Measurements from ENCODE around the gene SEMA4B. TPM values are rescaled to one million over a fixed set of nuclear protein-coding genes. Genes with fewer than 3 reads are reported as not detected.

The SEMA4B gene
- total RNA-seq, 4 donors from 2014 or later, result 115 to 193 (median 134) TPM

GRCh38 chr15:90264671-90265070 is 63.5 kb downstream of the SEMA4B start:
- TF ChIP-seq POLR2AphosphoS5 (IDR thresholded peaks at IDR 0.05), result peak in 2 of 3 donors; percentile 75 to 83
- TF ChIP-seq, protein P1, sequence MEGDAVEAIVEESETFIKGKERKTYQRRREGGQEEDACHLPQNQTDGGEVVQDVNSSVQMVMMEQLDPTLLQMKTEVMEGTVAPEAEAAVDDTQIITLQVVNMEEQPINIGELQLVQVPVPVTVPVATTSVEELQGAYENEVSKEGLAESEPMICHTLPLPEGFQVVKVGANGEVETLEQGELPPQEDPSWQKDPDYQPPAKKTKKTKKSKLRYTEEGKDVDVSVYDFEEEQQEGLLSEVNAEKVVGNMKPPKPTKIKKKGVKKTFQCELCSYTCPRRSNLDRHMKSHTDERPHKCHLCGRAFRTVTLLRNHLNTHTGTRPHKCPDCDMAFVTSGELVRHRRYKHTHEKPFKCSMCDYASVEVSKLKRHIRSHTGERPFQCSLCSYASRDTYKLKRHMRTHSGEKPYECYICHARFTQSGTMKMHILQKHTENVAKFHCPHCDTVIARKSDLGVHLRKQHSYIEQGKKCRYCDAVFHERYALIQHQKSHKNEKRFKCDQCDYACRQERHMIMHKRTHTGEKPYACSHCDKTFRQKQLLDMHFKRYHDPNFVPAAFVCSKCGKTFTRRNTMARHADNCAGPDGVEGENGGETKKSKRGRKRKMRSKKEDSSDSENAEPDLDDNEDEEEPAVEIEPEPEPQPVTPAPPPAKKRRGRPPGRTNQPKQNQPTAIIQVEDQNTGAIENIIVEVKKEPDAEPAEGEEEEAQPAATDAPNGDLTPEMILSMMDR (IDR thresholded peaks at IDR 0.05), result no peak
- Histone ChIP-seq H3K9me3 (no peaks in the 10 kb centered on the region), H3K4me1 (peaks cover 32 to 50% (median 39%) of the 10 kb centered on the region in 4 donors), H3K27ac (peak overlapping the region; percentile 95 to 99 (median 98)), H3K4me3 (peak overlapping the region; percentile 59 to 78 (median 70)), H3K27me3 (no peaks in the 10 kb centered on the region), H3K36me3 (peaks cover 0 to 6% (median 2%) of the 10 kb centered on the region in 4 donors)
- in situ Hi-C loops (cut with MboI; ENCODE audit: low pct_ligation_motif_present in 1 of 4, low pct_unique_long_range_greater_than_20kb in 1 of 4, low sequenced_read_pairs in 3 of 4), result no loop called here
- peak; percentile 73 for DNase-seq
- intact Hi-C loops (cut with DNase I; ENCODE audit: low total_unique reads), result no loop called here
- 28% methylated on average over 4 of the region's 4 CpGs; no CpG with 5 or more reads in 1 of the 2 donors for WGBS, 2 donors (ENCODE audit: low coverage in 1 of 2)

DNA sequence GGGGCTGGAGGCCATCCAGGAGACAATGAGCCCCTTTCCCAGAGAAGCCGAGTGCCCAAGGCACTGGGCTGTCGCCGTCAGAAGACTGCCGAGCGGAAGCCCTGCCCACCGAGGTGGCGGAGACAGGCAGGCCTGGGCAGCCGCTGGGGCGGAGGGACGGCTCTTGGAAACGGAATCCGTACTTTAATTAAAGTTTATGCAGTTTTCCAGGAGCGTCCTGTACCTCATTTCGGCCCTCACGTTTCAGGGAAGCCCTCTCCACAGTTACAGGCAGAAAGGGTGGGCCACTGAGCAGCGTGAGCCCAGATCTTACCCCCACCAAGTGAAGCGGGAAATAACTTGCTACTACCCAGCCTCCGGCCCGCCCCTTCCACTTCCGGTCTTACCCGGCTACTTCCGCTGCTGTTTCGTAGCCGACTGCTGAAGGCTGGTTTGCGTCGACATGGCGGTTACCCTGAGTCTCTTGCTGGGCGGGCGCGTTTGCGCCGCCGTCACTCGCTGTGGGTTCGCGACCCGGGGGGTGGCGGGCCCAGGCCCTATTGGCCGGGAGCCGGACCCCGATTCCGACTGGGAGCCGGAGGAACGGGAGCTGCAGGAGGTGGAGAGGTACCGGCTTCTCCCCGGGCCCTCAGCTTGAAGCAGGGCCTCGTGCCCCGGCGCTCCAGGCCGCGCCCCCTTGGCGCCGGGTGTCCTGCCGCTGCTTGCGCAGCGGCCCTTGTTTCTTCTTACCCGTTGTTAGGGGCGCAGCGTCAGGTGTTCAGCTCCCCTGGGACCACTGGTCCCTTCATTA is 64.3 kb downstream of the SEMA4B start, which contains the start of gene NGRN:
Gene NGRN, plus strand, starts transcription at position 402 of the 790 bp plus-strand sequence. Its CDS starts 41 bp downstream, at position 443.
- peaks cover 0 to 11% (median 3%) of the 10 kb centered on the region in 4 donors for H3K36me3 ChIP-seq
- intact Hi-C loops (cut with DNase I; ENCODE audit: low total_unique reads), result no loop called here
- H3K27ac ChIP-seq, result peak within 1 kb of the TSS; percentile 95 to 99 (median 98)
- peak within 1 kb of the TSS; percentile 59 to 78 (median 70) for H3K4me3 ChIP-seq
- peaks cover 32 to 56% (median 40%) of the 10 kb centered on the region in 4 donors for H3K4me1 ChIP-seq
- no peaks in the 10 kb centered on the region for H3K9me3 ChIP-seq
- peak; percentile 95 for DNase-seq
- in situ Hi-C loops (cut with MboI; ENCODE audit: low pct_ligation_motif_present in 1 of 4, low pct_unique_long_range_greater_than_20kb in 1 of 4, low sequenced_read_pairs in 3 of 4), result no loop called here
- H3K27me3 ChIP-seq, result no peaks in the 10 kb centered on the region
- TF ChIP-seq POLR2AphosphoS5 (IDR thresholded peaks at IDR 0.05), result peak; percentile 91 to 97 (median 94)
- TF ChIP-seq, protein P1 (IDR thresholded peaks at IDR 0.05), result no peak
- TF ChIP-seq POLR2A (IDR thresholded peaks at IDR 0.05), result peak; percentile 91
- 0% methylated on average over 52 of the region's 59 CpGs; no CpG with 5 or more reads in 1 of the 2 donors for WGBS, 2 donors (ENCODE audit: low coverage in 1 of 2)

GRCh38 chr15:90266061-90266431 is 64.9 kb downstream of the SEMA4B start:
- Histone ChIP-seq H3K4me1 (peaks cover 32 to 56% (median 40%) of the 10 kb centered on the region in 4 donors), H3K27me3 (no peaks in the 10 kb centered on the region), H3K9me3 (no peaks in the 10 kb centered on the region), H3K36me3 (peaks cover 0 to 17% (median 3%) of the 10 kb centered on the region in 4 donors), H3K4me3 (peak overlapping the region; percentile 59 to 78 (median 70)), H3K27ac (peak overlapping the region; percentile 95 to 99 (median 98))
- in situ Hi-C loops (cut with MboI; ENCODE audit: low pct_ligation_motif_present in 1 of 4, low pct_unique_long_range_greater_than_20kb in 1 of 4, low sequenced_read_pairs in 3 of 4) (no loop called here), intact Hi-C loops (cut with DNase I; ENCODE audit: low total_unique reads) (no loop called here)
- WGBS, 2 donors (ENCODE audit: low coverage in 1 of 2), result 4% methylated on average over 14 of the region's 16 CpGs; no CpG with 5 or more reads in 1 of the 2 donors
- TF ChIP-seq EP300 (IDR thresholded peaks at IDR 0.05; ENCODE audit: low read depth) (no peak), POLR2A (IDR thresholded peaks at IDR 0.05) (no peak)
- TF ChIP-seq, protein P1 (IDR thresholded peaks at IDR 0.05), result no peak
- DNase-seq, result peak; percentile 40

GRCh38 chr15:90266485-90266884 is 65.4 kb downstream of the SEMA4B start:
- 2 to 10% methylated on average over 15 of the region's 15 CpGs for WGBS, 2 donors (ENCODE audit: low coverage in 1 of 2)
- TF ChIP-seq EP300 (IDR thresholded peaks at IDR 0.05; ENCODE audit: low read depth) (no peak), POLR2AphosphoS5 (IDR thresholded peaks at IDR 0.05) (peak in 1 of 3 donors; percentile 17)
- in situ Hi-C loops (cut with MboI; ENCODE audit: low pct_ligation_motif_present in 1 of 4, low pct_unique_long_range_greater_than_20kb in 1 of 4, low sequenced_read_pairs in 3 of 4), result no loop called here
- peak; percentile 34 for DNase-seq
- Histone ChIP-seq H3K9me3 (no peaks in the 10 kb centered on the region), H3K4me3 (peak overlapping the region; percentile 59 to 78 (median 70)), H3K27ac (peak overlapping the region; percentile 95 to 99 (median 98)), H3K36me3 (peaks cover 0 to 21% (median 4%) of the 10 kb centered on the region in 4 donors), H3K27me3 (no peaks in the 10 kb centered on the region), H3K4me1 (peaks cover 32 to 56% (median 40%) of the 10 kb centered on the region in 4 donors)
- intact Hi-C loops (cut with DNase I; ENCODE audit: low total_unique reads), result no loop called here

Measured in transverse colon (tissue), 4 donors.